WTC11 (cell line): Measurements from ENCODE around the gene CD44. TPM values are rescaled to one million over a fixed set of nuclear protein-coding genes. Genes with fewer than 3 reads are reported as not detected.

ENCODE experiments used
- ATAC-seq: fragments of 200-7000 bp; cut with Tn5 transposase; 2 replicates; pipeline ENCODE4 v1.10.0; 2021; ENCODE audit warnings: mild to moderate bottlenecking, moderate library complexity
- CTCF ChIA-PET: fragments of 300-600 bp; sonication (Branson Sonifier 250); formaldehyde crosslinking; loops from one replicate; lab custom pipeline; 2021; ENCODE audit warnings: antibody characterized with exemption; lab: Charles Lee
- POLR2A ChIA-PET: fragments of 350-600 bp; sonication (Branson Sonifier 250); formaldehyde crosslinking; loops from one replicate; lab custom pipeline; 2021; ENCODE audit warnings: antibody characterized with exemption; lab: Charles Lee
- DNase-seq: peaks from one replicate; pipeline ENCODE4 v3.0.0; 2021; ENCODE audit warnings: low spot score
- H3K27ac Mint-ChIP-seq: 2 replicates; pipeline ENCODE4 v1.8.0; 2021; ENCODE audit warnings: mixed read lengths
- H3K27me3 Mint-ChIP-seq: 2 replicates; pipeline ENCODE4 v1.8.0; 2021; ENCODE audit warnings: low read depth, mild to moderate bottlenecking, moderate library complexity, mixed read lengths
- H3K36me3 Mint-ChIP-seq: 2 replicates; pipeline ENCODE4 v1.8.0; 2021; ENCODE audit warnings: mixed read lengths
- H3K4me1 Mint-ChIP-seq: 2 replicates; pipeline ENCODE4 v1.8.0; 2022; ENCODE audit warnings: mixed read lengths
- H3K4me3 Mint-ChIP-seq: 2 replicates; pipeline ENCODE4 v1.8.0; 2021; ENCODE audit warnings: mild to moderate bottlenecking, moderate library complexity, mixed read lengths
- H3K9me3 Mint-ChIP-seq: 2 replicates; pipeline ENCODE4 v1.8.0; 2021; ENCODE audit warnings: mixed read lengths
- CREB1 ChIP-seq: sonication (generic); formaldehyde crosslinking; IDR thresholded peaks from 2 replicates; pipeline ENCODE4 v1.8.0; 2023; ENCODE audit warnings: mild to moderate bottlenecking, missing genetic modification reagents
- CREM ChIP-seq: sonication (generic); formaldehyde crosslinking; IDR thresholded peaks from 2 replicates; pipeline ENCODE4 v1.8.1; 2022; ENCODE audit warnings: mild to moderate bottlenecking, missing genetic modification reagents, moderate library complexity
- EMX1 ChIP-seq: fragments of 250-450 bp; sonication (Bioruptor Pico); IDR thresholded peaks from 2 replicates; pipeline ENCODE4 v1.8.0; 2021; ENCODE audit warnings: mild to moderate bottlenecking
- SP1 ChIP-seq: sonication (generic); formaldehyde crosslinking; conservative IDR thresholded peaks from 2 replicates; pipeline ENCODE4 v1.8.1; 2022; ENCODE audit warnings: missing genetic modification reagents
- TCF7 ChIP-seq: sonication (generic); formaldehyde crosslinking; IDR thresholded peaks from 2 replicates; pipeline ENCODE4 v1.8.0; 2022; ENCODE audit warnings: mild to moderate bottlenecking, low read depth, missing genetic modification reagents, moderate library complexity
- TEAD4 ChIP-seq: sonication (generic); formaldehyde crosslinking; IDR thresholded peaks from 2 replicates; pipeline ENCODE4 v1.8.0; 2022; ENCODE audit warnings: mild to moderate bottlenecking, missing genetic modification reagents
- ZNF317 ChIP-seq: sonication (generic); formaldehyde crosslinking; IDR thresholded peaks from 2 replicates; pipeline ENCODE4 v1.8.1; 2023; ENCODE audit warnings: low read depth, mild to moderate bottlenecking, moderate library complexity, missing genetic modification reagents, borderline replicate concordance
- total RNA-seq: library from RNA; stranded (reverse); gene quantifications from 3 replicates; pipeline ENCODE4 v1.2.3, GENCODE V29; 2021
- TF ChIP-seq, protein P1 (sequence below): sonication (generic); formaldehyde crosslinking; IDR thresholded peaks from 2 replicates; pipeline ENCODE4 v1.8.1; 2022; ENCODE audit warnings: low read depth, mild to moderate bottlenecking, moderate library complexity, missing genetic modification reagents, borderline replicate concordance
- TF ChIP-seq, protein P2 (sequence below): sonication (generic); formaldehyde crosslinking; IDR thresholded peaks from 2 replicates; pipeline ENCODE4 v1.8.1; 2022; ENCODE audit warnings: missing genetic modification reagents, borderline replicate concordance
- TF ChIP-seq, protein P3 (sequence below): sonication (generic); formaldehyde crosslinking; IDR thresholded peaks from 2 replicates; pipeline ENCODE4 v1.8.0; 2023; ENCODE audit warnings: missing genetic modification reagents, mild to moderate bottlenecking, borderline replicate concordance
- TF ChIP-seq, protein P4 (sequence below): sonication (generic); formaldehyde crosslinking; IDR thresholded peaks from 2 replicates; pipeline ENCODE4 v1.8.1; 2022; ENCODE audit warnings: mild to moderate bottlenecking, missing genetic modification reagents, moderate library complexity, borderline replicate concordance
- TF ChIP-seq, protein P5 (sequence below): sonication (generic); formaldehyde crosslinking; IDR thresholded peaks from 2 replicates; pipeline ENCODE4 v1.8.1; 2023; ENCODE audit warnings: mild to moderate bottlenecking, missing genetic modification reagents
- TF ChIP-seq, protein P6 (sequence below): sonication (generic); formaldehyde crosslinking; IDR thresholded peaks from 2 replicates; pipeline ENCODE4 v1.8.0; 2022; ENCODE audit warnings: mild to moderate bottlenecking, missing genetic modification reagents

Gene CD44
- total RNA-seq, 1 experiment from 2014 or later, result 12.0 TPM

DNA sequence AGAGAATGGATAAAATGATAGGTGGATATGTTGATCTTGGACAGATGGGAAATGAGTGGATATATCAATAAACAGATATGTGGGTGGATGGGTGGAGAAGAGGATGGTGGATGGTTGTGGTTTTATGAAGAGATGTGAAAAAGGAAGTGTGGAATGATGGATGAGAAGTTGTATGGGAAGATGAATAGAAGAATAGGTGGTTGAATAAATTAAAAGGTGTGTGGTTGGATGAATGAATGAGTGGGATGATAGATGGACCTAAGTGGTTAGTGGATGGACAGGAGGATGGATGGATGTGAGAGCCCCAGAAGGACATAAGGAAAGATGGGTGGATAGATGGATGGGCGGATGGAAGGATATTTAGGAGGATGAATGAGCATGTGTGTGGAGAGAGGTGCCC is 913 bp upstream of the CD44 start (continued):
- TF ChIP-seq, protein P1, sequence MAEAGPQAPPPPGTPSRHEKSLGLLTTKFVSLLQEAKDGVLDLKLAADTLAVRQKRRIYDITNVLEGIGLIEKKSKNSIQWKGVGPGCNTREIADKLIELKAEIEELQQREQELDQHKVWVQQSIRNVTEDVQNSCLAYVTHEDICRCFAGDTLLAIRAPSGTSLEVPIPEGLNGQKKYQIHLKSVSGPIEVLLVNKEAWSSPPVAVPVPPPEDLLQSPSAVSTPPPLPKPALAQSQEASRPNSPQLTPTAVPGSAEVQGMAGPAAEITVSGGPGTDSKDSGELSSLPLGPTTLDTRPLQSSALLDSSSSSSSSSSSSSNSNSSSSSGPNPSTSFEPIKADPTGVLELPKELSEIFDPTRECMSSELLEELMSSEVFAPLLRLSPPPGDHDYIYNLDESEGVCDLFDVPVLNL (CRISPR knock-in tag), result no peak
- TF ChIP-seq, protein P2, sequence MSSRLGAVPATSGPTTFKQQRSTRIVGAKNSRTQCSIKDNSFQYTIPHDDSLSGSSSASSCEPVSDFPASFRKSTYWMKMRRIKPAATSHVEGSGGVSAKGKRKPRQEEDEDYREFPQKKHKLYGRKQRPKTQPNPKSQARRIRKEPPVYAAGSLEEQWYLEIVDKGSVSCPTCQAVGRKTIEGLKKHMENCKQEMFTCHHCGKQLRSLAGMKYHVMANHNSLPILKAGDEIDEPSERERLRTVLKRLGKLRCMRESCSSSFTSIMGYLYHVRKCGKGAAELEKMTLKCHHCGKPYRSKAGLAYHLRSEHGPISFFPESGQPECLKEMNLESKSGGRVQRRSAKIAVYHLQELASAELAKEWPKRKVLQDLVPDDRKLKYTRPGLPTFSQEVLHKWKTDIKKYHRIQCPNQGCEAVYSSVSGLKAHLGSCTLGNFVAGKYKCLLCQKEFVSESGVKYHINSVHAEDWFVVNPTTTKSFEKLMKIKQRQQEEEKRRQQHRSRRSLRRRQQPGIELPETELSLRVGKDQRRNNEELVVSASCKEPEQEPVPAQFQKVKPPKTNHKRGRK (CRISPR knock-in tag), result no peak
- TF ChIP-seq ZNF317 (no peak), TCF7 (no peak), TEAD4 (no peak)
- TF ChIP-seq, protein P3, sequence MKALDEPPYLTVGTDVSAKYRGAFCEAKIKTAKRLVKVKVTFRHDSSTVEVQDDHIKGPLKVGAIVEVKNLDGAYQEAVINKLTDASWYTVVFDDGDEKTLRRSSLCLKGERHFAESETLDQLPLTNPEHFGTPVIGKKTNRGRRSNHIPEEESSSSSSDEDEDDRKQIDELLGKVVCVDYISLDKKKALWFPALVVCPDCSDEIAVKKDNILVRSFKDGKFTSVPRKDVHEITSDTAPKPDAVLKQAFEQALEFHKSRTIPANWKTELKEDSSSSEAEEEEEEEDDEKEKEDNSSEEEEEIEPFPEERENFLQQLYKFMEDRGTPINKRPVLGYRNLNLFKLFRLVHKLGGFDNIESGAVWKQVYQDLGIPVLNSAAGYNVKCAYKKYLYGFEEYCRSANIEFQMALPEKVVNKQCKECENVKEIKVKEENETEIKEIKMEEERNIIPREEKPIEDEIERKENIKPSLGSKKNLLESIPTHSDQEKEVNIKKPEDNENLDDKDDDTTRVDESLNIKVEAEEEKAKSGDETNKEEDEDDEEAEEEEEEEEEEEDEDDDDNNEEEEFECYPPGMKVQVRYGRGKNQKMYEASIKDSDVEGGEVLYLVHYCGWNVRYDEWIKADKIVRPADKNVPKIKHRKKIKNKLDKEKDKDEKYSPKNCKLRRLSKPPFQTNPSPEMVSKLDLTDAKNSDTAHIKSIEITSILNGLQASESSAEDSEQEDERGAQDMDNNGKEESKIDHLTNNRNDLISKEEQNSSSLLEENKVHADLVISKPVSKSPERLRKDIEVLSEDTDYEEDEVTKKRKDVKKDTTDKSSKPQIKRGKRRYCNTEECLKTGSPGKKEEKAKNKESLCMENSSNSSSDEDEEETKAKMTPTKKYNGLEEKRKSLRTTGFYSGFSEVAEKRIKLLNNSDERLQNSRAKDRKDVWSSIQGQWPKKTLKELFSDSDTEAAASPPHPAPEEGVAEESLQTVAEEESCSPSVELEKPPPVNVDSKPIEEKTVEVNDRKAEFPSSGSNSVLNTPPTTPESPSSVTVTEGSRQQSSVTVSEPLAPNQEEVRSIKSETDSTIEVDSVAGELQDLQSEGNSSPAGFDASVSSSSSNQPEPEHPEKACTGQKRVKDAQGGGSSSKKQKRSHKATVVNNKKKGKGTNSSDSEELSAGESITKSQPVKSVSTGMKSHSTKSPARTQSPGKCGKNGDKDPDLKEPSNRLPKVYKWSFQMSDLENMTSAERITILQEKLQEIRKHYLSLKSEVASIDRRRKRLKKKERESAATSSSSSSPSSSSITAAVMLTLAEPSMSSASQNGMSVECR (CRISPR knock-in tag), result no peak

DNA sequence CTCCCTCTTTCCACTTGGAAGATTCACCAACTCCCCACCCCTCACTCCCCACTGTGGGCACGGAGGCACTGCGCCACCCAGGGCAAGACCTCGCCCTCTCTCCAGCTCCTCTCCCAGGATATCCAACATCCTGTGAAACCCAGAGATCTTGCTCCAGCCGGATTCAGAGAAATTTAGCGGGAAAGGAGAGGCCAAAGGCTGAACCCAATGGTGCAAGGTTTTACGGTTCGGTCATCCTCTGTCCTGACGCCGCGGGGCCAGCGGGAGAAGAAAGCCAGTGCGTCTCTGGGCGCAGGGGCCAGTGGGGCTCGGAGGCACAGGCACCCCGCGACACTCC is 397 bp upstream of the CD44 start:
- DNase-seq (peak; percentile 22), ATAC-seq (peak; percentile 41)
- H3K27ac Mint-ChIP-seq, result no peak overlapping the region
- POLR2A ChIA-PET, result interaction anchor here (0.7 to 1.2 kb wide), 3 partner anchors 13 to 167 kb away, joined by 3 read pairs; no protein-coding TSS in a partner anchor
- peaks cover 13% of the 10 kb centered on the region for H3K4me1 Mint-ChIP-seq
- no peak for TF ChIP-seq CREM
- TF ChIP-seq, protein P4, sequence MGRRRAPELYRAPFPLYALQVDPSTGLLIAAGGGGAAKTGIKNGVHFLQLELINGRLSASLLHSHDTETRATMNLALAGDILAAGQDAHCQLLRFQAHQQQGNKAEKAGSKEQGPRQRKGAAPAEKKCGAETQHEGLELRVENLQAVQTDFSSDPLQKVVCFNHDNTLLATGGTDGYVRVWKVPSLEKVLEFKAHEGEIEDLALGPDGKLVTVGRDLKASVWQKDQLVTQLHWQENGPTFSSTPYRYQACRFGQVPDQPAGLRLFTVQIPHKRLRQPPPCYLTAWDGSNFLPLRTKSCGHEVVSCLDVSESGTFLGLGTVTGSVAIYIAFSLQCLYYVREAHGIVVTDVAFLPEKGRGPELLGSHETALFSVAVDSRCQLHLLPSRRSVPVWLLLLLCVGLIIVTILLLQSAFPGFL (CRISPR knock-in tag), result no peak
- no peak for TF ChIP-seq CREB1 (CRISPR knock-in tag)
- TF ChIP-seq, protein P5, sequence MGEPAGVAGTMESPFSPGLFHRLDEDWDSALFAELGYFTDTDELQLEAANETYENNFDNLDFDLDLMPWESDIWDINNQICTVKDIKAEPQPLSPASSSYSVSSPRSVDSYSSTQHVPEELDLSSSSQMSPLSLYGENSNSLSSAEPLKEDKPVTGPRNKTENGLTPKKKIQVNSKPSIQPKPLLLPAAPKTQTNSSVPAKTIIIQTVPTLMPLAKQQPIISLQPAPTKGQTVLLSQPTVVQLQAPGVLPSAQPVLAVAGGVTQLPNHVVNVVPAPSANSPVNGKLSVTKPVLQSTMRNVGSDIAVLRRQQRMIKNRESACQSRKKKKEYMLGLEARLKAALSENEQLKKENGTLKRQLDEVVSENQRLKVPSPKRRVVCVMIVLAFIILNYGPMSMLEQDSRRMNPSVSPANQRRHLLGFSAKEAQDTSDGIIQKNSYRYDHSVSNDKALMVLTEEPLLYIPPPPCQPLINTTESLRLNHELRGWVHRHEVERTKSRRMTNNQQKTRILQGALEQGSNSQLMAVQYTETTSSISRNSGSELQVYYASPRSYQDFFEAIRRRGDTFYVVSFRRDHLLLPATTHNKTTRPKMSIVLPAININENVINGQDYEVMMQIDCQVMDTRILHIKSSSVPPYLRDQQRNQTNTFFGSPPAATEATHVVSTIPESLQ, result no peak
- TF ChIP-seq, protein P6, sequence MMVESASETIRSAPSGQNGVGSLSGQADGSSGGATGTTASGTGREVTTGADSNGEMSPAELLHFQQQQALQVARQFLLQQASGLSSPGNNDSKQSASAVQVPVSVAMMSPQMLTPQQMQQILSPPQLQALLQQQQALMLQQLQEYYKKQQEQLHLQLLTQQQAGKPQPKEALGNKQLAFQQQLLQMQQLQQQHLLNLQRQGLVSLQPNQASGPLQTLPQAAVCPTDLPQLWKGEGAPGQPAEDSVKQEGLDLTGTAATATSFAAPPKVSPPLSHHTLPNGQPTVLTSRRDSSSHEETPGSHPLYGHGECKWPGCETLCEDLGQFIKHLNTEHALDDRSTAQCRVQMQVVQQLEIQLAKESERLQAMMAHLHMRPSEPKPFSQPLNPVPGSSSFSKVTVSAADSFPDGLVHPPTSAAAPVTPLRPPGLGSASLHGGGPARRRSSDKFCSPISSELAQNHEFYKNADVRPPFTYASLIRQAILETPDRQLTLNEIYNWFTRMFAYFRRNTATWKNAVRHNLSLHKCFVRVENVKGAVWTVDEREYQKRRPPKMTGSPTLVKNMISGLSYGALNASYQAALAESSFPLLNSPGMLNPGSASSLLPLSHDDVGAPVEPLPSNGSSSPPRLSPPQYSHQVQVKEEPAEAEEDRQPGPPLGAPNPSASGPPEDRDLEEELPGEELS, result no peak
- no peak for TF ChIP-seq SP1 (CRISPR knock-in tag)
- no peak for TF ChIP-seq EMX1
- peaks cover 70% of the 10 kb centered on the region for H3K27me3 Mint-ChIP-seq
- H3K36me3 Mint-ChIP-seq, result no peaks in the 10 kb centered on the region
- peak overlapping the region; percentile 79 for H3K4me3 Mint-ChIP-seq
- no peaks in the 10 kb centered on the region for H3K9me3 Mint-ChIP-seq
- CTCF ChIA-PET, result interaction anchor here (0.6 to 1.7 kb wide), 3 partner anchors 25 to 255 kb away, joined by 3 to 6 read pairs (median 4); no protein-coding TSS in a partner anchor
